ENCODE data around the gene HUNK.
"Not testable (repeated sequence)": the region's sequence is repeated elsewhere in the genome, so short reads cannot be mapped to it uniquely, and the experiment has no call there.

The HUNK gene

DNA sequence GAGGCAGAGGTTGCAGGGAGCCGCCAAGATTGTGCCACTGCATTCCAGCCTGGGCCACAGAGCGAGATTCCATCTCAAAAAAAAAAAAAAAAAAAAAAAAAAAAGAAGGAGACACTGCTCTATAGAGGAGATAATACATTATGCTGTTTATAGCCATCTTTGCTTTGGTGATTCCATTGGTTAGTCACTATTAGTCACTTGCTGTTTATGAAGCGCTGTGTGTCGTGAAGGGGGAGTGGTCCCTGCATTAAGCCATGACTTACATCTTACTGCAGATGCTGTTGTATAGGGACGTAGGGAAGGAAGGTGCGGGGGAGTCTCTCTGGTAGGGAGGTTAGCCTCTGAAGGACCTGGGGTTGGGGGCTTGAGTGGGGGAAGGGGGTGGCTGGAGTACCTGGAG, 48.3 kb downstream of the HUNK start:
- DNase-seq (ENCODE audit: low read depth in 3 of 3), result no peak

DNA sequence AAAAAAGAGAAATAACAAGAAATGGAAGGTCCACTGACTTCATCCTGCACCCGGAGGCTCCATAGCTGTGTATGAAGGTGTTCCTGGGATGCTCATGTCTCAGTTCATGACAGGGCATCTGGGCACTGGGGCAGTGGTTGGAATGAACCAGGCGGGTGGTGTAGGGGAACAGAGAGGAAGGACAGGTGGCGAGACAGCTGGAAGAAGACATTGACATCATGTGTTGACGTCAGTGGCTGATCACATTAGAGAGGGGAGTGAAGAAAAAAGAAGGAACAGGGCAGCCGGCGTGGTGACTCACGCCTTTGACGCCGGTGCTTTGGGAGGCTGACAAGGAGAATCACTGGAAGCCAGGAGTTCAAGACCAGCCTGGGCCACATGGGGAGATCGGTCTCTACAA, 50.1 kb downstream of the HUNK start:
- DNase-seq (ENCODE audit: low read depth in 3 of 3), result no peak

DNA sequence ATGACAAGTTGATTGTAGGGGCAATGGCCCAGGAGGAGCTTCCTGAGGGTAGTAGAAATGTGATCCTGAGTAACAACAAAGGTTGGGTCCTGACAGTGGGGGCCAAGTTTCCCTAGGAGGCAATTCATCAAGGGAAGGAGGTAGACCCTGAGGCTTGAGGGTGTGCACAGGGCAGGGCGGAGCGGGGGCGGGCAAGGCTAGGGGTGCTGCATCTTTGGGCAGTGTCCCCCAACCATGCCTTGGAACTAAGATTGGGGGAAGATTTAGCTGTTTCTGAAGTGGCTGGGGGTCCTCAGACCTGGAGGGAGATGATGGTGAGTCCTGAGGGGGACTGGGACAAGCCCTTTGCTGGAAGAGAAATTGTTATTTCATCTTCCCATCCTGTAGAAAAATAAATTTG, 50.9 kb downstream of the HUNK start:
- no peak for DNase-seq (ENCODE audit: low read depth in 3 of 3)

DNA sequence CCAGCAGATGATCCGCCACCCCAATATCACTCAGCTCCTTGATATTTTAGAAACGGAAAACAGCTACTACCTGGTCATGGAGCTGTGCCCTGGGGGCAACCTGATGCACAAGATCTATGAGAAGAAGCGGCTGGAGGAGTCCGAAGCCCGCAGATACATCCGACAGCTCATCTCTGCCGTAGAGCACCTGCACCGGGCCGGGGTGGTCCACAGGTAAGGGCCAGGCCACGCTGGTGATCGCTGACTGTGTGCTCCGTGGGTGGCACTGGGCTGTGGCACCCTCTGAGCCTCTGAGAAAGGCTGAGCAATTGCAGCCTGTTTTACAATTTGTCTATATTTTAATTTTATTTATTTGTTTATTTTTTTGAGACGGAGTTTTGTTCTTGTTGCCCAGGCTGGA, 51.7 kb downstream of the HUNK start:
- DNase-seq (ENCODE audit: low read depth in 3 of 3), result no peak

GRCh38 chr21:31926498-31926897, 53.7 kb downstream of the HUNK start:
- DNase-seq (ENCODE audit: low read depth in 3 of 3), result no peak

DNA sequence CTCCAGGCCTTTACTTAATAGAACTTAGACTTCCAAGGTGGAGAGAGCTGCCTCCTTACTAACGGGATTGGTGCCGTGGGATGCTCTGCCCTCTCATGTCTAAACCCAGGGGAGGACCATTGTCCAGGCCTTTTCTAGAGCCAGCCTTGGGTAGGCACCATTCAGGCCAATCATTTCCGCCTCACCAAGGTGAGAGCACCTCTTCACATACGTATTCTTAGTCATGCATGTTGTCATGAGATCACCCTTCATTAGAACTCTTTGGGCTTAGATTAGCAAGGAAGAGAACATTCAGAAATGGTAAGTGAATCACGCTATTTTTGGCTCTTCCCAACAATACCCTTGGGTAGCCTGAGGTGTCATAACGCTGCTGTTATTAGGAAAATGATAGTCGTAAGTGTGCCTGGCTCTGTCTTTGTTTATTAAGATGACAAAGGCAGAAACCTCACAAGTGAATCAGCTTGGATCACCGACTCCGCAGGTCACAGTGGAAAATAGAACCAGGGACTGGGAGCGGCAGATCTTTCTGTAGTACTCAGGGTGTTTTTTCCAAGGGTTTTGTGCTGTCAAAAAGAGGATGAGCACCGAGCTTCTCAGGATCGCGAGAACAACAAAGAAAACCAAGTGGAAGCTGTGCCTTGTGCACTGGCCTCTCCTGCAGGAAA, 55.0 kb downstream of the HUNK start:
- DNase-seq (ENCODE audit: low read depth in 3 of 3), result no peak

GRCh38 chr21:31928656-31929055, 55.8 kb downstream of the HUNK start:
- no peak for DNase-seq (ENCODE audit: low read depth in 3 of 3)

DNA sequence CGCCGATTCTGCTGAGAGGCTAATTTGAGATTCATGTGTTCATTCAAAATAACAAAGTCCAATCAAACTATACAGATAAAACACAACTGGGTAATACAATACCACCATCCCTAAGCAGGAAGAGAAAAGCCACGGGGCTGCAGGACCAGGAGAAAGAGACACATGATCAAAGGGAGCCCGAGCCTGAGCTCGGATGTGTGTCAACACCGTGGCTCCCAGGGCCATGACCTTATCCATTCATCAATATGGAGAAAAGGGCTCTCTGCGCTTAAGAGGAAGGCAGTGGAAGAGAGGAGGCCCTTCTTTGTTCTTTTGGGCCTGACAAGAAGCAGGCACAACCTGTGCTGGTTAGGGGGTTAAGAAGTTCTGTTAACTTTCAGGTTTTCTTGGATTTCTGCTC, 56.7 kb downstream of the HUNK start:
- no peak for DNase-seq (ENCODE audit: low read depth in 3 of 3)

DNA sequence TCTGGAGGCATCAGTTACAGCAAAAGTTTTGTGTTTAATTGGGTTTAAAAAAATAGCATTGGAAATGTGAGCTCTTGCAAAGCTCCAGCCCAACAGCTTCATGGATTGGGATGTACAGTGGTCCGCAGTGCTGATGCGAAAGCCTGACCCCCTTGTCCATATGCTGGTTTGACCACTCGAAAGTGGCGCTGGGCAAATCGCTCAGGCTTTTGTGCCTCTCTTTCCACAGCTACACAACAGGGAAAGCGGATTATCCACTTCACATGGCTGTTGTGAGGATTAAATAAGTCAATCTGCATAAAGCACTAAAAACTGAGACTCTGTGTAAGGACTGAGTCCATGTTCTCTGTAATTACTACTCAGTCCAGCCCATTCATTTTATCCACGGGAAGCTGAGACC, 57.2 kb downstream of the HUNK start:
- no peak for DNase-seq (ENCODE audit: low read depth in 3 of 3)

DNA sequence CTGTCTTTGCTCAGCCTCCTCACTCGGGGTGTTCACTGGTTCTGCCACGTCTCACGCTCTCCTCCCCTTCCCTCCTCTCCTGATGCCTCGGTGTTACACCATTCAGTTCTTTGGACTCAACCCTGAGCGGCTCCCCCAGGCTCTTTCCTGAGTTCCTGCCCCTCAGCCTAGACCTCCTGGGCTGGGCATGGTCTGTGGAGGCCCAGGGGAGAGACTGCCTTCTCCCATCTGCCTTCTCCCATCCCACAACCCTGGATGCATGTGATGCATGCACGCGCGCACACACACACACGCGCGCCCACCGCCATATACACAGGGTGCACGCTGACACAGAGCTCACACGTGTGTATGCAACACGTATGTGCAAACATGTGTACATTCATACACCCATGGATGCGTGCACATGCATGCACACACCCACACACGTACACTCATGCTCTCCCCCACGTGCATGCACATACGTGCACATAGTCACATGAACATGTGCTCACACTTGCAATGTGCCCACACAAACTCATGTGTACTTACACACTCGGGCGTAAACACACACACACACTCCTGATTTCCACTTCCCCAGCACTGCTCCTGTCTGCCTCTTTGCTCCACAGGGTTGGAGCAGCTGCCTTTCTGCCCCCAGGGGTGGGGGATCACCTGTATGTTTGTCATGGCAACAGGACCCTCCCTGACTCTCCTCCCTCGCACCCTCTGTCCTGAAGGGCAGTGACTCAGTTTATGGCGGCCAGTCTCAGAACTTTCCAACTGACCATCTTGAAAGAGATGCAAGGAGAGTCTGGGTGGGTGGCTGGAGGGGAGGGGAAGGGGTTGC, 59.0 kb downstream of the HUNK start:
- DNase-seq (ENCODE audit: low read depth in 3 of 3), result no peak

- DNase-seq (ENCODE audit: low read depth in 3 of 3), result no peak
Measured at GRCh38 chr21:31932470-31932764, 59.6 kb downstream of the HUNK start.

- DNase-seq (ENCODE audit: low read depth in 3 of 3), result no peak
Measured at GRCh38 chr21:31937303-31937702, 64.5 kb downstream of the HUNK start.

DNA sequence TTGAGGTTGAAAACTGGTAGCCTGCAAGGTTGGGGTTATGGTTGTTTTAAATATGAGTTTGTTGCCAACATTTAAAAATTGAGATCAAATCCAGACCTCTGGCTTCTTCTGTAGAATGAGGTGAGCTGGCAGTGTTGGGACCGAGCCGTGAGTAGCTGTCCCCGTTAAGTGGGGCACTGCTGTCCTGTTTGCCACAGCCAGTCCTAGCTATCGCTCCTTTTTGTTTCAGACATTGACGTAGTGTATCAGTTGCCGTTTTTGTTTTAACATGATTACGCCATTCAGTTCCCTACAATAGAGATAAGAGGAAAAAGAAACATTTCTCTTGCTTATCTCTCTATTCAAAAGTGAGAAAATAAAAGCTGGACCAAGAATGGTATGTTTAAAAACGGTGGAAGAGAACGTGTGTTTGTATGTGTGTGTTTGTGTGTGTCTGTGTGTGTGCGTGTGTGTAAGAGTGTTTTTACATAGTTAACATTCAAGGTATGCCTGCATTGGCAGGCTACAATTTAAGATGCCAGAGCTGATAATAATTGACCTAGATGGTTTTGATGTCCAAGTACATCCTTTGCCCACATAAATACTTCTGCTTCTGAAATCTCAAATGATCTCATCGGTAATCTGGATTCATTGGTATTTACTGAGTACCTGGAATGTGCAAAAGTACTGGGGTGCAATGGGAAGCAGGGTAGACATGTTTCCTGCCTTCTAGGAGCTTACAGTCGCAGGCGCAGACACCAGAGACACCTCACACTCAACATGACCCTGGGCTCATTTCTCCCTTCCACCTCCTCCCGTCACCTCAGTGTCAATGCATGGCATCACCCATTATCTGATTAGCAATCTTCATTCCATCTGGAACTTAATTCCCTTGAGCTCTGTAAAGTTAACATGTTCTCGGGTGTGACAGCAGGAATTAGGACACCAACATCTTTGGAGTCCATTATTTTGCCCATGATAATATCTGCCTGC, 65.8 kb downstream of the HUNK start:
- DNase-seq (ENCODE audit: low read depth in 3 of 3), result no peak

DNA sequence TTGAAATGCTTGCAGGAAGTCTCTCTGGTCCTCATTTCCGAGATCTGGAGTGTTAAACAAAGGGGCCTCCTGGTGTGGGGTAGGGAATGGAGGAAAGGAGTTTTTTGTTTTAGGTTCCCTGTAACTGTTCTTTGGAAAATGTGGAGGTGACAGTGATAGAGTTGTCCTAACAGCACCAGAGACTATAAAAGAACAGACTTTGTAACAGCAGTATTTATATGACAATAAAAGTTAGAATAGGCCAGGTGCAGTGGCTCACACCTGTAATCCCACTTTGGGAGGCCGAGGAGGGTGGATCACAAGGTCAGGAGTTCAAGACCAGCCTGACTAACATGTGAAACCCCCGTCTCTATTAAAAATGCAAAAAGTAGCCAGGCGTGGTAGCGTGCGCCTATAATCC, 68.9 kb downstream of the HUNK start:
- no peak for DNase-seq (ENCODE audit: low read depth in 3 of 3)

GRCh38 chr21:31943561-31943960, 70.7 kb downstream of the HUNK start:
- DNase-seq (ENCODE audit: low read depth in 3 of 3), result no peak

DNA sequence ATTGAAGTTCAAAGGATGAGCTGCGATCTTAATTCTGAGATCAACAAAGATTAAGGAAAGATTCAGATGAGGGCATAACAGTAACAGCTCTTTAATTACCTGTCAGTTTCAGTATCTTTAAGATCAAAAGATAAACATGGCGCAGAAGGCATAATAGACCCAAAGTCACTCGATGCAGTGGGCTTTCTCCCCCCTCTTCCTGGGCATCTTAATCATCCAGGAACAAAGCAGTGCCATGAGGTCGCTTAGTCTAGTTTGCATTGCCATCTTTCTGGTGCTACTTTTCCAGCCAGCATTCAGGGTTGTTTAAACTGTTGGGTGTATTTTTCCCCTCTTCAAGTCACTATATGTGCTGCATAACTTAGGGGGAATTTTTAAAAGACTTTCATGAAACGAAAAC, 72.3 kb downstream of the HUNK start:
- DNase-seq (ENCODE audit: low read depth in 3 of 3), result no peak

- no peak for DNase-seq (ENCODE audit: low read depth in 3 of 3)
Measured at GRCh38 chr21:31945546-31945945, 72.7 kb downstream of the HUNK start.

GRCh38 chr21:31946231-31946630, 73.4 kb downstream of the HUNK start:
- DNase-seq (ENCODE audit: low read depth in 3 of 3), result no peak

- not testable (repeated sequence) for DNase-seq (ENCODE audit: low read depth in 3 of 3)
Measured at GRCh38 chr21:31946876-31947550, 74.2 kb downstream of the HUNK start.

DNA sequence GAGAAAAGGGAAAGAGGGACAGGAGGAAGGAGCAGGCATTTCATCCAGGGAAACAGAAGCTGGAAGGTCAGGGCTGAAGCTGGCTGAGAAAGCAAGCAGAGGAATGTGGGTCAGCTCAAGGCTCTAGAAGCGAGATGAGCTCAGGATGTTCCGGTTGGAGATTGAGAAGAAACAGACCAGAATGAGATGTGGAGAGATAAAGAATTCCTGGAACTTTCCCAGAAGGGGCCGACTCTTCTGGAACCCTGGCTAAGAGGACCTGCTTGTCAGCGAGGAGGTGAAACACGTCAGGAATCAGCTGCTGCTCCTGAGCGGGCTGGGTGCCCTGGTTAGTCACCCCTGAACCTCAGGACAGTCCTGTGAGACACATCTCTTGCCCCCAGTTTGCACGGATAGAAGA, 75.9 kb downstream of the HUNK start:
- DNase-seq (ENCODE audit: low read depth in 3 of 3), result no peak

- DNase-seq (ENCODE audit: low read depth in 3 of 3), result no peak
Measured at GRCh38 chr21:31952828-31953227, 80.0 kb downstream of the HUNK start.

DNA sequence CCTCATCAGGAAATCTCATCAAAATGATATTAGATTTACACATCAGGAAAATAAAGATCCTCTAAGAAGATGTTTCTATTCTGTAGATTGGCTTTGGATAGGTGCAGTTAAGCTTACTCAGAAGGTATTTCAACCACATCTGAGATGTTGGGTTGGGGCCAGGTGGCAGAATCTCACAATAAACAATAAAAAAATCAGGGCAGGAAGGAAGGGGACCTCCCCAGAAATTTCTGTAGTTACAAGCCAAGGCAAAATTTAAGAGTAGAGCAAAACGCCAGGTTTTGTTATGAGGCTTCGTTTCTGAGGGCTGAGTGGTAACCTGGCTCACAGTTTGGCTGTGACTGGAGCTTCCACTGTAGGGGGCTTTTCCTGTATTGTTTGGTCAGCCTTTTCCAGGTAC, 84.8 kb downstream of the HUNK start:
- DNase-seq (ENCODE audit: low read depth in 3 of 3), result no peak

Data from stimulated activated CD4-positive, alpha-beta T cell treated with anti-CD3 and anti-CD28 coated beads, TNF-alpha, amount 100 ng/mL, for 24 hours (primary cell).